ENCODE data around the gene PRPF18.
"Not testable (repeated sequence)": the region's sequence is repeated elsewhere in the genome, so short reads cannot be mapped to it uniquely, and the experiment has no call there.

PRPF18 gene, protein sequence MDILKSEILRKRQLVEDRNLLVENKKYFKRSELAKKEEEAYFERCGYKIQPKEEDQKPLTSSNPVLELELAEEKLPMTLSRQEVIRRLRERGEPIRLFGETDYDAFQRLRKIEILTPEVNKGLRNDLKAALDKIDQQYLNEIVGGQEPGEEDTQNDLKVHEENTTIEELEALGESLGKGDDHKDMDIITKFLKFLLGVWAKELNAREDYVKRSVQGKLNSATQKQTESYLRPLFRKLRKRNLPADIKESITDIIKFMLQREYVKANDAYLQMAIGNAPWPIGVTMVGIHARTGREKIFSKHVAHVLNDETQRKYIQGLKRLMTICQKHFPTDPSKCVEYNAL

DNA sequence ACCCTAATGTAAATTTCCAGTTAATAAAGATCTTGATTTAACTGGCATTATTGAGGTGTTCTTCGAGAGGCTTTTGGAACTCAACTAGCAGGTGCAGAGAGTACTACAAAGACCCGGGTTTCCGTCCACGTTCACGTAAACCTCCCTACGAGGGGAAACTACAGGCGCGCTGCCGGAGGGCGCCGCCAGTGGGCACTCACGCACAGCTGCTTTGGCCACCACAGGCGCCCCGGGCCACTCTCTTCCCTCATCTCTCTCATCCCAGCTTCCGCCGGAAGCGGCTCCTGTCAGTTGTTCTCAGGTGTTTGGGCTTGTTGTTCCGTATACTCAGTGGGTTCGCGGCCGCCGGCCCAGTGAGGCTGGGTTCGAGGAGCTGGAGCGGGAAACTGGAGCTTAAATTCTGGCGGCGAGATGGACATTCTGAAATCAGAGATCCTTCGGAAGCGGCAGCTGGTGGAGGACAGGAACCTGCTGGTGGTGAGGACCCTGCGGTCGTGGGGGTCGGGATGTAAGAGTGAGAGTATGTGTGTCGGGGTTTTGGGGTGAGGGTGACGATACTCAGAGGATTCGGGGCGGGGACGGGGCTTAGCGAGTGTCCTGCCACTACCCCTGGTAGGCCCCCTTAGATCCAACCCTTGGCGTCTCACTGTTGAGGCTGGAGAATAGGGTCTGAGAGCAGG, at the start of gene PRPF18:
PRPF18 (plus strand) TSS at position 290 of the 680 bp plus-strand sequence; CDS start at position 412, 122 bp downstream.
- peak; percentile 85 to 91 (median 88) for DNase-seq (ENCODE audit: low read depth in 4 of 4, low spot score in 1 of 4)

DNA sequence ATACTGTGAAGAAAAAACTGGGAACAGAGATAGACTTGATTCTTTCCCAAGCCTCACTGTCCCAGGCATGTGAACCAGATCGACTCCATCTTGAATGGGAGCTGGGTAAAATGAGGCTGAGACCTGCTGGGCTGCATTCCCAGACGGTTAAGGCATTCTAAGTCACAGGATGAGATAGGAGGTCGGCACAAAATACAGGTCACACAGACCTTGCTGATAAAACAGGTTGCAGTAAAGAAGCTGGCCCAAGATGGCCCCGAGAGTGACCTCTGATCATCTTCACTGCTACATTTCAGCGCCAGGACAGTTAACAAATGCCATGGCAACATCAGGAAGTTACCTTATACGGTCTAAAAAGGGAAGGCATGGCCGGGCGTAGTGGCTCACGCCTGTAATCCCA, 48.8 kb upstream of the PRPF18 start:
- DNase-seq (ENCODE audit: low read depth in 4 of 4, low spot score in 1 of 4): not testable (repeated sequence)

DNA sequence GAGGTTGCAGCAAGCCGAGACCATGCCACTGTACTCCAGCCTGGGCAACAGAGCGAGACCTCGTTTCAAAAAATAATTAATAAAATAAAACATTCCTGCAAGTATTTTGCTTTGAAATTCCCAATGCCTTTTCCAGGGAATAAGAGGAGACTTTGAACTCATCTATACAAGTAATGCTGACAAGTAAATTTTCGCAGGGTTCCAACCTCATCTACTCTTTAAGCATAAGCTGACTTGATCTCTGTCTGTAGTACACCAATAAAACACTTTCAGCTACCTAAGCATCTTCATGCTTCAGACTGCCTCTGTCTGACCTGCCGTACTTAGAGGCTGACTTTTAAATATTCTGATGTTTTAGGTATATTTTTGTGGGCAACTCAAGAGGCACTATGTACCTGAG, 44.2 kb upstream of the PRPF18 start:
- DNase-seq (ENCODE audit: low read depth in 4 of 4, low spot score in 1 of 4): no peak

DNA sequence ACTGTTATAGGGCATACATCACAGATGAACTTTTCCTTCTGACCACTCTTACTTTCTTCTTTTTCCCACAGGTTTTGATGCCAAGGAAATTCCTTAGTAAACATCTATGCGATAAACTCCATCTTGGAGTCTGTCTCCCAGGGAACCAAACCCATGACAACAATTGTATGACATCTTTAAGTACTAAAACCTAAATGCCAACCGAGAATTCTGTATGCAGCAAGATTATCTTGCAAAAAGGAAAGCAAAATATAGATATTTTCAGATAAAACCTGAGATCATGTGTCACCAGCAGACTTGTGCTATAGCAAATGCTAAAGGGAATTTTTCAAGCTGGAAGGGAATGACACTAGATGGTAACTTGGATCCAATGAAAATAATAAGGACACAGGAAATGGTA, 36.0 kb upstream of the PRPF18 start:
- DNase-seq (ENCODE audit: low read depth in 4 of 4, low spot score in 1 of 4): no peak

DNA sequence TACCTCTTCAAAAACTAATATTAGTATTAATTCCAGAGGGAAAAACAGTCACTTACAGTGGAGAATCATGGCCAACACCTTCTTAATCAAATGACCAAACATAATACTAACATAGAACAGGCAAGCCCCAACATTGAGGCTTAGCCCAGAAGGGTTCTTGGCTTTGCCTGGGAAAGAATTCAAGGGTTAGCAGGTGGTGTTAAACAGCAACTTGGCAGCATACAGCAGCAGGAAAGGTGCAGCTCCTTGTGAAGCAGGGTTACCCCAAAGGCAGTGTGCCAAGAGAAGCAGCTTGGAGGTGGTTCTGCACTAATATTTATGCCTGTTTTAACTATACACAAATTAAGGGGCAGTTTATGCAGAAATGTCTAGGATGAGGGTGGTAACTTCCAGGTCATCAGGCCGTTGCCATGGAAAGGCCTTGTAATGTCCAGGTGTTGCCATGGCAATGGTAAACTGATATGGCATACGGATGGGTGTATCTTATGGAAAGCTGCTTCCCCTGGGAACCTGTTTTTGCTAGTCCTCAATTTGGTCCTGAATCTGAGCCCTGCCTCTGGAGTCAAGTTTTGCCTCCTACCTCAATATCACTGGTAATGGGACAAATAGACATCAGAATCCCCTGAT, 30.8 kb upstream of the PRPF18 start:
- no peak for DNase-seq (ENCODE audit: low read depth in 4 of 4, low spot score in 1 of 4)

DNA sequence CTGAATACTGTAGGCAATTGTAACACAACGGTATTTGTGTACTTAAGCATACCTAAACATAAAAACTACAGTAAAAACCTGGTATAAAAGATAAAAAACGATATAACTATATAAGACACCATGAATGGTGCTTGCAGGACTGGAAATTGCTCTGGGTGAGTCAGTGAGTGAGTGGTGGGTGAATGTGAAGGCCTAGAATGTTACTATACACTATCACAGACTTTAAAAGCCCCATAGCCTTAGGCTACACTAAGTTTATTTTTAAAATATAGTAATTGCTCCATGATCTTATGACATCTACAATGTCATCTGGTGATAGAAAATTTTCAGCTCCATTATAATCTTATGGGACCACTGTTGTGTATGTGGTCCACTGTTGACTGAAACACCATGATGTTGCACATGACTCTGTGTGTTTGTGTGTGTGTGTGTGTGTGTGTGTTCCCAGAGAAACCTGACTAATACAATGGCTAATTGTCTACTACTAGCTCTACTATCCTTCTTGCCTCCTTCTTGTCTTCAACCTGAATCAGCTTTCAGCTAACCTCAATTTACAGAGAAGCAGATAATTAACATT, 27.6 kb upstream of the PRPF18 start:
- DNase-seq (ENCODE audit: low read depth in 4 of 4, low spot score in 1 of 4): no peak

DNA sequence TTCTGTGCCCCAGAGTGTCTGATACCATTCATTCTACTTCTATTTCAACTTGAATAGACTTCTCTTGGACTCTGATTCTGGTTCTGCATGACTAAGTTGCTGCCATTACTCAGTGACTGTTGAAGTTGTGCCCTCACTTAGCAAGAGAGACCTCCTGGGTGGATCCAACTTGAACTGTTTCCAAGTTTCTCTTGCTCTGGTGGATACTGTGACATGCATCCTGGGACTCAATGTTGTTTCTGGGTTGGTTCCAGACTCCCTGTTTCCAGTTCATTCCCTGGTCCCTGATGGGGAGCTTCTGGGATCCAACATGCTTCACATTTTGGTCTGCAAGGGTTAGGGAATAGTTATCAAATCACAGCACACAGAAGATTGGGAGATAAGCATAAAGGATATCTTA, 26.2 kb upstream of the PRPF18 start:
- DNase-seq (ENCODE audit: low read depth in 4 of 4, low spot score in 1 of 4): no peak

DNA sequence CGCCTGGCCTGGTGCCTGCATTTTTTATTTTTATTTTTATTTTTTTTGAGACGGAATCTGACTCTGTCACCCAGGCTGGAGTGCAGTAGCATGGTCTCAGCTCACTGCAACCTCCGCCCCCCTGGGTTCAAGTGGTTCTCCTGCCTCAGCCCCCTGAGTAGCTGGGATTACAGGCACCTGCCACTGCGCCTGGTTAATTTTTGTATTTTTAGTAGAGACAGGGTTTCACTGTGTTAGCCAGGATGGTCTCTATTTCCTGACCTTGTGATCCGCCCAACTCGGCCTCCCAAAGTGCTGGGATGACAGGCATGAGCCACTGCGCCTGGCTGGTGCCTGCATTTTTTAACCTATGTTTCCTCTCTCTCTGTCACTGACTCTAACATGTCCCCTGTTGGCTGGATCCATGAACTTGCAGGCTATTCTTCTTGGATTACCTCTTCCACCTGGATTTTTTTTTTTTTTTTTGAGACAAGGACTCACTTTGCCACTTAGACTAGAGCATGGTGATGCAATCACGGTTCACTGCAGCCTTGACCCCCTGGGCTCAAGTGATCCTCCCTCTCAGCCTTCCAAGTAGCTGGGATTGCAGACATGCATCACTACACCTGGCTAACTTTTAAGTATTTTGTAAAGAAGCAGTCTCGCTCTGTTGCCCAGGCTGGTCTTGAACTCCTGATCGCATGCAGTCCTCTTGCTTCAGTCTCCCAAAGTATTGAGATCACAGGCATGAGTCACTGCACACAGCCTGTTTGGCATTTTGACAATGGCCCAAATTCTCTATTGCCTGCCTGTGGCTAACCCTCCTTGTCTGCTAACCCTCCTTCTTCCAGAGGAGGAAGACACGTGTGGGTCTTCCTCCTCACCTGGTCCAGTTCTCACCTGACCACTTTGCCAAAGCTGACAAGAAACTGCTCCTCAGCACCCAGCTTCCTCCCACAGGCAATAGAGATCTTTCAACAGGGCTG, 23.0 kb upstream of the PRPF18 start:
- DNase-seq (ENCODE audit: low read depth in 4 of 4, low spot score in 1 of 4): no peak

DNA sequence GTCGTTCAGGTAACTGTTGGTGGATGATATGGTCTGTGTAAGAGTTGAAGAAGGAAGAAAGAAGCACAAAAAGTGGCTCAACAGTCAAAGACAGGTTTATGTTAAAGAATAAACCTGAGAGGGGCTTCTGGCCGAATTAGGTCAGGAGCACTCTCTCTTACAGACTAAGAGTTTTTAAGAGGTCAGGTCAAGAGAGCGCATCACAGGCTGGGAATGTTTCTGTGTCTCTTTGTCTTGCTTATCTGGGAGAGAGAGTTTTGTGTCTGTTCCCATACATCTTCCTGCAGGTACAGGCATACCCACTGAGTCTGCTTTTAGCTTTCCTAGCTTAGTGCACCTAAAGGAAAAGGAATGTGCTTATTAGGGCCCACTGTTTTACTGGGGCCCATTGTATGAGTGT, 22.2 kb upstream of the PRPF18 start:
- DNase-seq (ENCODE audit: low read depth in 4 of 4, low spot score in 1 of 4): no peak

DNA sequence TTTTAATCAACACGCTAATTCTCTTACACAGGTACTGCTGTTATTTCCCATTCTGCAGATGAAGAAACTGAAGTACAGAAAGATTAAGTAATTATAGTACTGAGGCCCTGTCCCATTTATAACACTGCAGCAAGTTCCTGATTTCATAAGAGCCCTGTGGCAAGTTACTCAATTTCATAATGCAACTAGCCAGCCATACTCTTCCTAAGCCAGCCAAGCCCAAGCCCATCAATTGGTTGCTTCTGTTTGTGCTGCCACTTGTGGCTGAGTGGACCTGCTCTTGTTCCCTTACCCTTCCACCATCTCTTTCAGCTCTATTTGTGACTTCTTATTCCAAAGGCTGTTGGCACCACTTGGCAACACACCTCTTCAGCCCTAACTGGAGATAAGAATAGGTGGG, 19.7 kb upstream of the PRPF18 start:
- DNase-seq (ENCODE audit: low read depth in 4 of 4, low spot score in 1 of 4): no peak

DNA sequence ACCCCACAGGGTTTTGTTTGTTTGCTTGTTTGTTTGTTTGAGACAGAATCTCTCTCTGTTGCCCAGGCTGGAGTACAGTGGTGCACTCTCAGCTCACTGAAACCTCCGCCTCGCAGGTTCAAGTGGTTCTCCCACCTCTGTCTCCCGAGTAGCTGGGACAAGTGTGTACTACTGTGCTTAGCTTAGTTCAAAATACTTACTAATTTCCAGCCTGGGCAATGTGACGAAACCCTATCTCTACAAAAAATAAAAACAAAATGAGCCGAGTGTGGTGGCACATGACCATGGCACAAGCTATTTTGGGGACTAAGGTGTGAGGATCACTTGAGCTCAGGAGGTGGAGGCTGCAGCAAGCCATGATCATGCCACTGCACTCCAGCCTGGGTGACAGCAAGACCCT, 15.2 kb upstream of the PRPF18 start:
- DNase-seq (ENCODE audit: low read depth in 4 of 4, low spot score in 1 of 4): no peak

DNA sequence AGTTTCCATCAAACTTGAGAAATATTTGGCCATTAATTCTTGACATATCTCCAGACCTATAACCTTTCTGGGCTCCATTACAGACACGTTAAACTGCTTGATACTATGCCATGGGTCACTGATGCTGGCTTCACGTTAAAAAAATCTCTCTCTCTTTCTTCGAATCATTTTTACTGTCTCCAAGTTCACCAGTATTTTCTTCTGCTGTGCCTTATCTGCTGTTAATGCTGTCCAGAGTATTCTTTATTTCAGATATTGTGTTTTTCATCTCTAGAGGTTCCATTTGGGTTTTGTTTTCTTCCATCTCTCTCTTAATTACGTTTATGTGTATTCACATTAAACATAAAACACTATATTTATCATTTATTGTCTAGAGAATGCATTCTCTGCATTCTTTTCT, 12.8 kb upstream of the PRPF18 start:
- no peak for DNase-seq (ENCODE audit: low read depth in 4 of 4, low spot score in 1 of 4)

DNA sequence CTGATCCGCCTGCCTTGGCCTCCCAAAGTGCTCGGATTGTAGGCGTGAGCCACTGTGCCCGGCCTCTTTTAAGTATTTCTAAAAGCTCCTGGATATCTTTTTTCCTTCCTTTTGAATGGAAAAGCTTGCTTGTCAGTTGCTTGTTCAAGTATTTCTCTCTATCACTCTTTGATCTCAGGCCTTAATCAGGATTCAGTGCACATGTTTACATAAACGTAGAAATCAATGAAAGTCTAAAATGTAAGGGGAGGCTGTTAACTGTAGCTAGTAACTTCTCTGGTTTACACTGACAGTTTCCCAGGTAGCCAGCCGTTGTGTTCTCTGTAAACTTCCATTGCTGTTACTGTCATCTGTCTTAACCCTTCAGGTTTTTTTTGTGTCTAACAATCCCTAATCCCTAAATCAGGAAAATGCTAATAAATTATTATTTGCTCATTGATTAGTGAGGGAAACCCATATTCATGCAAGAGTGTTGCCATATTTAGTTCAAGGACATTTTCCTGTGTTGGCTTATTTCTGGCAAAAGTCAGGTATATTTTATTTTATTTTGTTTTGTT, 1.5 kb upstream of the PRPF18 start:
- DNase-seq (ENCODE audit: low read depth in 4 of 4, low spot score in 1 of 4): no peak

DNA sequence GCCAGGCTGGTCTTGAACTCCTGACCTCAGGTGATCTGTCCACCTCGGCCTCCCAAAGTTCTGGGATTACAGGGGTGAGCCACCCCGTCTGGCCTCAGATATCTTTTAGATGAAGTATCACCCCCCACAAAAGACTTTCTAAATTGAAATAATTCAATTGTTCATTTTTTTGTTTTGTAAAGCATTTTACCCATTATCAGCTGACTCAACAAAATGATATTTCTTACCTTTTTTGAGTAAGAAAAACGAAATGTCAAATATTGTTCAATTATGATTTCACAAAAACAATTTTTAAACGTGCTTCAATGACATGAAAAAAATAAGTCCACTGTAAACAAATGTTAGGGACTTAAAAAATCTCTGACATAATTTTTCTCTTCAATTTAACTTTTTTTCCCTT, 822 bp upstream of the PRPF18 start:
- no peak for DNase-seq (ENCODE audit: low read depth in 4 of 4, low spot score in 1 of 4)

DNA sequence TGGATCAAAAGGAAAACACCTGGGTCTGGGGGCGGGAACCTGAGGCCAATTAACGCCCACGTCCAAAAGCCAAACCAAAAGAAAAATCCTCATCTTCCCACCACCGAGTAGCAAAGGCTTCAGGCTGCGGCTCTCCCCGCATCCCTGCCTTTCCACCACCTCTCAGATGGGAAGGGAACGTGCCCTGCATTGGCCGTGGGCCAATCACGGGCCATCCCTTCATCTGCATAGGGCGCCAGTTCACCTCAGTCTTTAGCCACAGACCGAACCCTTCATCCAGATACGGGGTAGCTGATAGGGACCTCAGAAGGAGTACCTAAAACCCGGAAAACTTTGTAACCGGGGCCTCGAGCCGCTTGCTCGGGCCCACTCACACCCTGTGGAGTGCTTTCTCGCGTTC, 626 bp downstream of the PRPF18 start:
- no peak for DNase-seq (ENCODE audit: low read depth in 4 of 4, low spot score in 1 of 4)

DNA sequence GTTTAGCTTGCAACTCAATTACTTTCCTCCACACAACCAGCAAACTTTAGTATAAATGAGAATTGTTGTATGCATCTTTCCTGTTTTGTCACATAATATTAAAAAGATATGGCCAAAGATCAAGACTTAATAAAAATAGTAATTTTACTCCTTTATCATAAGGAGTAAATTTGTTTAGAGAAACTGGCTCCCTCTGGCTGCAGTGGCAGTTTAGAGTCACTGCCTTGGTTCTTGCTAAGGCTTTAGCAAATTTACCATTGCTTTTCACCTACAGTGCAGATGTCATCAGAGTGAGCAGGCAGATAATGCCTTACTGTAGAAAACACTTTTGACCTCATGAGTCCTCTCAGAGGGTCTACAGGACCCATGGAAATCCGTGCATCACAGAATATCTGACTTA, 2.6 kb downstream of the PRPF18 start:
- DNase-seq (ENCODE audit: low read depth in 4 of 4, low spot score in 1 of 4): no peak

DNA sequence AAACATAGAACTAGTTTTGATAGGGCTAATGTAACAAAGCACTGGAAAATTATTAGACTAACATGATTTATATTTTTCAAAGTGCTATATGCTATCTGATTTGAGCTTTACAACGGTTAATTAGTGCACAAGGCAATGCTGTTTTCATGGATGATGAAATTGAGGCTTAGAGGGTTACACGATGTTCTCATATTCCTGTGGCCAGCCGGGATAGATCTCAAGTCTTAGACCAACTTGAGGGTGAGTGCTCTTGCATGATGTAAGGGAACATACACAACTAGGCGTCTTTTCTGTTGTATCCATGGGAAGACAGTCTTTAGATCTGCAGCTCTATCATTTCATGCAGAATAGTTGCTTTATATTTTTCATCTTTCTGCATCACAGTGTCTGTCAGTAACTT, 4.1 kb downstream of the PRPF18 start:
- DNase-seq (ENCODE audit: low read depth in 4 of 4, low spot score in 1 of 4): no peak

DNA sequence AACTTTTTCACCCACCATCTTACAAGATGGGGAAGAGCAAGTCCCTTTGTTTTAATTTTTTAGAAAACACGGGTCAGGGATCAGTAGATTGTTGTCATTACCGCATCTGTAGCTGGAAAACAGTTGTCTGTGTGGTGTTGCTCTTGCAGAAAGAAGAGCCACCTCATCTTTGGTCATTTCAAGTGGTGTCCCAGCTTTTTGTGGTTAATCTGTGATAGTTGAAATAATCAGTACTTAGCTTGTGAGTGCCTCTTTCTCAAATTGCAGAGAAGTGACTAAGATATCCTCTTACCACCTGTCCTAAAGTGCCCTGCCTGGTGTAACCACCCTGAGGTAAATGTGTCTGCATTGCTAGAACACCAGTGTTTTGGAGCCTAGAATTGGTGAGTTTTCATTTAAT, 5.5 kb downstream of the PRPF18 start:
- no peak for DNase-seq (ENCODE audit: low read depth in 4 of 4, low spot score in 1 of 4)

DNA sequence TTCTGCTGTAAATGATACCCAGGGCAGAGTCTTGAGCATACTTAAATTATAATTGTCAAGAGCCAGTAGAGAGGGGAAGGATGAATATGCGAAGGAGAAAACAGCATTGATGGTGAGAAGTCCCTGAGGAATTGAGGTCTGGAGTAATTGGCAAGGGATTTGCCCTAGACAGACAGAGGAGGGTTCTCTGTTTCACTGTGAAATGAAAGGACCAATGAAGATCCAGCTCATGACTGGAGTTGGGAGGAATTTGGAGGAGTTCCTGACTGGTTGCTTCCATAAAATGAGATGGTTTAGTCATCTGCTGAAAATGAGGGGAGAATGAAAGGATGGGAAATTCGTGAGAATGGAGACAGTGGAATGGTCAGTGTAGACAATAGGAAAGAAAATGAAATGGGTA, 6.8 kb downstream of the PRPF18 start:
- no peak for DNase-seq (ENCODE audit: low read depth in 4 of 4, low spot score in 1 of 4)

DNA sequence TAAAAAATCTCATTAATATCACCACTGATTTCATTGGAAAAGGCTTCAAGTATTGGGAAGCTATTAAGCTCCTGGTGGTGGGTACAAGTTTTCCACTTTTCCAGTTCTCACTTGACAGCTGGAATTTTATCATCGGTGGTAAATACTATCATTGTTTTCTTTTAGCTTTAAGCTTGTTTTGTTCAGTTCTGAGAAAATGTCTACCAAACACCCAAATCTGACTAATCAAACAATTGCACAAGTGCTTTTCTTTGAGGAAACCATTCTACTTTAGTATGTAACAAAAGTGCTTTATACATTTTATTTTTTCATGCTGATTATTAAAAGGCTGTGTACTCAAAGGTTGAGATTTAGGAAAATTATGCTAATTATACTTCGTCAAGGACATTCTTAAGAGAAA, 7.9 kb downstream of the PRPF18 start:
- no peak for DNase-seq (ENCODE audit: low read depth in 4 of 4, low spot score in 1 of 4)

DNA sequence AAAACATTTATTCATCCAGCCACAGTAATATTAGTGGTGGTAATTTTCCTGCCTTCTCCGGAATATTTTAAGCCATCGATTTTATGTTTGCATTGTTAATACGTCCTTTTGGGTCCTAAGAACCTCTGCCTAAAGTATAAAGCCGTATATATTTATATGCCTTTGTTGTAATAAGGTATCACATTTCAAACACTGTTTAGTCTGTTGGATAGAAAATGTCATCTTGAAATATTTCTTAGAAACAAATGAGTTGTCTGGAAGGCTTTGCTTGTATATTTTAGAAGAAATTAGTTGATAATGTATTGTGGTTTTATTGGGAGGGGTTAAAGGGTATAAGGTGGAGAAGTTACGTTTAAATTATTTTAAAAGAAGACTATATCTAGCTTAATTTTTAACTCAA, 11.1 kb downstream of the PRPF18 start:
- DNase-seq (ENCODE audit: low read depth in 4 of 4, low spot score in 1 of 4): no peak

Data from stimulated activated CD4-positive, alpha-beta T cell treated with anti-CD3 and anti-CD28 coated beads, Interleukin-1b, Interleukin-23, amount 100 ng/mL, for 24 hours (primary cell).